AG04450 (cell line): Measurements from ENCODE around the gene YAP1. TPM values are rescaled to one million over a fixed set of nuclear protein-coding genes. Genes with fewer than 3 reads are reported as not detected.

ENCODE experiments used
- CTCF ChIA-PET: fragments of 300-600, 350-600 bp; formaldehyde crosslinking; extraction: SDS; loops from one replicate; lab custom pipeline; 2022; ENCODE audit warnings: antibody characterized with exemption, inconsistent platforms; lab: Charles Lee
- POLR2A ChIA-PET: fragments of 350-600 bp; formaldehyde crosslinking; extraction: SDS; loops from one replicate; lab custom pipeline; 2021; ENCODE audit warnings: antibody characterized with exemption, inconsistent platforms; lab: Yijun Ruan, JAX
- DNase-seq: peaks from one replicate; pipeline ENCODE4 v3.0.0-alpha.2; 2011; ENCODE audit warnings: low read depth, low spot score
- H3K27ac ChIP-seq: one replicate; pipeline ENCODE4 v1.5.1; 2012; ENCODE audit warnings: low read depth, low read length, control low read depth
- H3K27me3 ChIP-seq: one replicate; pipeline ENCODE4 v1.6.0; 2012; ENCODE audit warnings: low read length; ENCODE audit not compliant: control insufficient read depth, insufficient read depth
- H3K4me3 ChIP-seq: 2 replicates; pipeline ENCODE4 v1.5.1; 2011; ENCODE audit warnings: mild to moderate bottlenecking, low read depth, low read length, control low read depth
- H3K9me3 ChIP-seq: 2 replicates; pipeline ENCODE4 v1.5.1; 2012; ENCODE audit warnings: low read length; ENCODE audit not compliant: control insufficient read depth, insufficient read depth
- polyA plus RNA-seq: library from polyadenylated mRNA; depleted of rRNA; stranded (reverse); fragments of >200 nt; gene quantifications from 2 replicates; pipeline ENCODE4 v1.2.3, GENCODE V29; 2011
- TF ChIP-seq, protein P1 (sequence below): IDR thresholded peaks from 2 replicates; pipeline ENCODE4 v1.5.1; 2011; ENCODE audit warnings: low read depth, low read length, control low read depth, inconsistent platforms

Gene YAP1
- polyA plus RNA-seq, 1 experiment = 117 TPM

GRCh38 chr11:102184269-102184987, 74.2 kb downstream of the YAP1 start:
- Histone ChIP-seq H3K4me3 (no peak overlapping the region), H3K27ac (no peak overlapping the region), H3K27me3 (no peaks in the 10 kb centered on the region), H3K9me3 (no peaks in the 10 kb centered on the region)
- TF ChIP-seq, protein P1, sequence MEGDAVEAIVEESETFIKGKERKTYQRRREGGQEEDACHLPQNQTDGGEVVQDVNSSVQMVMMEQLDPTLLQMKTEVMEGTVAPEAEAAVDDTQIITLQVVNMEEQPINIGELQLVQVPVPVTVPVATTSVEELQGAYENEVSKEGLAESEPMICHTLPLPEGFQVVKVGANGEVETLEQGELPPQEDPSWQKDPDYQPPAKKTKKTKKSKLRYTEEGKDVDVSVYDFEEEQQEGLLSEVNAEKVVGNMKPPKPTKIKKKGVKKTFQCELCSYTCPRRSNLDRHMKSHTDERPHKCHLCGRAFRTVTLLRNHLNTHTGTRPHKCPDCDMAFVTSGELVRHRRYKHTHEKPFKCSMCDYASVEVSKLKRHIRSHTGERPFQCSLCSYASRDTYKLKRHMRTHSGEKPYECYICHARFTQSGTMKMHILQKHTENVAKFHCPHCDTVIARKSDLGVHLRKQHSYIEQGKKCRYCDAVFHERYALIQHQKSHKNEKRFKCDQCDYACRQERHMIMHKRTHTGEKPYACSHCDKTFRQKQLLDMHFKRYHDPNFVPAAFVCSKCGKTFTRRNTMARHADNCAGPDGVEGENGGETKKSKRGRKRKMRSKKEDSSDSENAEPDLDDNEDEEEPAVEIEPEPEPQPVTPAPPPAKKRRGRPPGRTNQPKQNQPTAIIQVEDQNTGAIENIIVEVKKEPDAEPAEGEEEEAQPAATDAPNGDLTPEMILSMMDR = no peak
- ChIA-PET CTCF (interaction anchor here (2.5 kb wide), 1 partner anchor 13 kb away, joined by 7 read pairs; no protein-coding TSS in a partner anchor), POLR2A (no interaction called here)
- no peak for DNase-seq

DNA sequence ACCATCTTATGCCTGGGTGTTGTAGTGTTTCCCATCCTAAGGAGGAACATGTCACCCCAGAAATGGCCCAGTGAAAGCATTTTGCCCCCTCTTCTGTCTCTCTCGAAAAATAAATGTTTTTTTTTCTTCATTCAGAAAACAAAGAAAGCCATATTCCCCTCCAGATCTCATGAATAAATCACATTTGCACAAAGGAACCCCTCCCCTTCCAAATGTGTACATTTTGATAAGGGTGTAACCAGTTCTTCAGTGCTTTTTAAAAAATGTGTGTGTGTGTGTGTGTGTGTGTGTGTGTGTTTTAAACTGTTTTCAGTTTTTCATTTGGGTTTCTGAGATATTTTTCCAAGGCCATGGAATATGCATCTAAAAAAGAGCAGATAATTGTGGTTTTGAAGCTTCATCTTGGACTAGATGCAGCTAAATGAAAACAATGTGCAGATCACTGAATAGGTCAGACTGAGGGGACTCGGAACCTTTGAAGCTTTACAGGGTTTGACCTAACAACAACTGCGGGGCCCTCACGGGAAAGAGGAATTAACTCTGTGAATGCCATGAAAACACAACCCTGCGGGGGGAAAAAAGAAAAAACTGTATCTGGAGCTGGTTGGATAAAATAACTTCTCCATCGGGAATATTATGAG, 76.4 kb downstream of the YAP1 start:
- CTCF ChIA-PET = interaction anchor here (0.7 to 1.4 kb wide), 3 partner anchors 74 to 156 kb away, joined by 3 read pairs; no protein-coding TSS in a partner anchor
- H3K27ac ChIP-seq = no peak overlapping the region
- no peaks in the 10 kb centered on the region for H3K9me3 ChIP-seq
- H3K27me3 ChIP-seq = no peaks in the 10 kb centered on the region
- TF ChIP-seq, protein P1 = no peak
- no peak for DNase-seq
- POLR2A ChIA-PET = interaction anchor here (0.7 to 1.5 kb wide), 2 partner anchors 9 to 81 kb away, joined by 4 to 7 read pairs; no protein-coding TSS in a partner anchor
- no peak overlapping the region for H3K4me3 ChIP-seq

DNA sequence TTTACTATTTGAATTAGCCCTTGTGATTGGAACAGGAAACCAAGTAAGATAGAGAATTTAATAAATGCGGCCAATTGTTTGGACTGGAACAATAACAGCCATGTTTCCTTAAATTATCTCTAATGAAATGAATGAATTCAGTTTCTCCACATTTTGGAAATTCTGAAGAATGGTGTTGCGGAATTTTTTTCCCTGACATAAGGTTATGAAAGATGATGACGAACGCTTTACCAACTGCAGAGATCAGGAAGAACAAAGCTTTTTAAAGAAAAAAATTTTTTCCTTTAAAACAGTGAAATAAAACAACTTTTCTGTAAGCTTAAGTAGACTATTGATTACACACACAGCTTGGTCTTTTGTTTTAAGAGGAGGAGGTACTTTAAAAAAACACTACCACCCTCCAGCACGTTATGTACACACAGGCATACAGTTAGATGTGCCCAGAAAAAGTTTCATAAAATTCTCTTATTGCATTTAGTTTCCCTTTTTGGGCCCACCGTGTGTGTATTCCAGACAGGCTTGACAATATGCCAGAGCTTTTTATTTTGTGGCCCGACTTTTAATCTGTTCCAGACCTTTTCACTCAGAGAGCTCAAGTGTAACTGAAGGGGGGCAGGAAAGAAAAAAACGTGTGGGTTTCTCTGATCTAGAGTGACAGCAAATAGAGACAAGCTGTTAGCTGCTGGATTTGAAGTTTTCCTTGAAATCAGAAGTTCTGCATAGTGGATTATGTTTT, 77.3 kb downstream of the YAP1 start:
- H3K27ac ChIP-seq = no peak overlapping the region
- TF ChIP-seq, protein P1 = no peak
- no peaks in the 10 kb centered on the region for H3K27me3 ChIP-seq
- POLR2A ChIA-PET = interaction anchor here (0.6 to 1.5 kb wide), 4 partner anchors 10 to 77 kb away, joined by 3 to 7 read pairs (median 4); no protein-coding TSS in a partner anchor
- DNase-seq = no peak
- no peak overlapping the region for H3K4me3 ChIP-seq
- H3K9me3 ChIP-seq = no peaks in the 10 kb centered on the region
- CTCF ChIA-PET = interaction anchor here (1.0 to 1.4 kb wide), 2 partner anchors 126 to 155 kb away, joined by 3 read pairs; no protein-coding TSS in a partner anchor

GRCh38 chr11:102188488-102188887, 78.2 kb downstream of the YAP1 start:
- TF ChIP-seq, protein P1 = no peak
- ChIA-PET POLR2A (interaction anchor here (0.9 to 1.5 kb wide), 3 partner anchors 11 to 78 kb away, joined by 4 to 7 read pairs (median 5); no protein-coding TSS in a partner anchor), CTCF (interaction anchor here (1.0 kb wide), 1 partner anchor 28 kb away, joined by 10 read pairs; no protein-coding TSS in a partner anchor)
- Histone ChIP-seq H3K27ac (no peak overlapping the region), H3K27me3 (no peaks in the 10 kb centered on the region), H3K9me3 (no peaks in the 10 kb centered on the region), H3K4me3 (no peak overlapping the region)
- DNase-seq = no peak
